NCI-H1048 (cell line): ENCODE data around the gene CPSF6.
"Not testable (repeated sequence)": the region's sequence is repeated elsewhere in the genome, so short reads cannot be mapped to it uniquely, and the experiment has no call there.

Experiments
- DNase-seq: peaks from one replicate; lab custom pipeline; 2025; lab: John Stamatoyannopoulos, UW

Gene CPSF6

GRCh38 chr12:69239352-69239921 lies at the start of gene CPSF6:
Gene CPSF6, plus strand, starts transcription at chr12:69239569. Its CDS starts 78 bp downstream, at chr12:69239647.
- peak; percentile 87 for DNase-seq

GRCh38 chr12:69196302-69197288 lies 42.8 kb upstream of the CPSF6 start:
- no peak for DNase-seq

GRCh38 chr12:69199976-69200375 lies 39.4 kb upstream of the CPSF6 start:
- DNase-seq: not testable (repeated sequence)

GRCh38 chr12:69204191-69204590 lies 35.2 kb upstream of the CPSF6 start:
- no peak for DNase-seq

- no peak for DNase-seq
Observed at GRCh38 chr12:69210661-69211060, 28.7 kb upstream of the CPSF6 start.

- no peak for DNase-seq
Observed at GRCh38 chr12:69211160-69211559, 28.2 kb upstream of the CPSF6 start.

GRCh38 chr12:69214169-69214568 lies 25.2 kb upstream of the CPSF6 start:
- DNase-seq: no peak

GRCh38 chr12:69225251-69225910 lies 14.0 kb upstream of the CPSF6 start:
- DNase-seq: no peak

- DNase-seq: no peak
Observed at GRCh38 chr12:69231479-69231878, 7.9 kb upstream of the CPSF6 start.

- no peak for DNase-seq
Observed at GRCh38 chr12:69238589-69239351, 599 bp upstream of the CPSF6 start.

GRCh38 chr12:69239922-69240630 lies 707 bp downstream of the CPSF6 start:
- no peak for DNase-seq

GRCh38 chr12:69240631-69240995 lies 1.2 kb downstream of the CPSF6 start:
- DNase-seq: no peak

GRCh38 chr12:69241438-69242092 lies 2.2 kb downstream of the CPSF6 start:
- DNase-seq: no peak

- no peak for DNase-seq
Observed at GRCh38 chr12:69243099-69244084, 4.0 kb downstream of the CPSF6 start.

- no peak for DNase-seq
Observed at GRCh38 chr12:69247268-69248018, 8.1 kb downstream of the CPSF6 start.

- DNase-seq: no peak
Observed at GRCh38 chr12:69252033-69252432, 12.7 kb downstream of the CPSF6 start.

GRCh38 chr12:69254046-69254445 lies 14.7 kb downstream of the CPSF6 start:
- no peak for DNase-seq

- DNase-seq: no peak
Observed at GRCh38 chr12:69254862-69255261, 15.5 kb downstream of the CPSF6 start.

GRCh38 chr12:69258655-69259054 lies 19.3 kb downstream of the CPSF6 start:
- no peak for DNase-seq
